ENCODE results near the gene SETD1A. TPM values are rescaled to one million over a fixed set of nuclear protein-coding genes. Genes with fewer than 3 reads are reported as not detected.

The SETD1A gene
- total RNA-seq, 1 donor from 2014 or later = 3.2 TPM

DNA sequence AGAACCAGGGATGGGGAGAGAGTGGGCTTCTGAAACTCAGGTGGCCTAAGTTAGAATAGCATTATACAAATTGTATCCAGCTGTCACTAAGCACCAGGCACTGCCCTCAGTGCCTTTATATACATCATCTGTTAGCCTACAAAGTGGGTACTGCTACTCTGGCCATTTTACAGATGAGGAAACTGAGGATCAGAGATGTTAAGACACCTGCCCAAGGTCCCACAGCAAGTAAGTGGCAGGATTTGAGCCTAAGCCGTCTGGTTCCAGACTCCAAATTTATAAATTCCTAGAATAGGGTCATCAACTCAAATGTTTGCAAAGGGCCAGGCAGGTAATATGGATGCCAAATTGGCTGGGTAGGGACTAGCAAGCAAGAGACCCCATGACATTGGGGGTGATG lies 6.4 kb upstream of the SETD1A start:
- Mint-ChIP-seq H3K36me3 (no peaks in the 10 kb centered on the region), H3K4me3 (peak overlapping the region; percentile 70), H3K27ac (no peak overlapping the region), H3K9me3 (no peaks in the 10 kb centered on the region), H3K27me3 (ENCODE audit: insufficient read depth, low read depth) (peaks cover 10% of the 10 kb centered on the region), H3K4me1 (peaks cover 30% of the 10 kb centered on the region)
- Histone ChIP-seq H3K9ac (no peak overlapping the region), H3K9me3 (ENCODE audit: low read depth) (no peaks in the 10 kb centered on the region), H2AFZ (replicated peaks) (no peak overlapping the region), H4K20me1 (ENCODE audit: low read depth) (peaks cover 11% of the 10 kb centered on the region), H3K4me2 (no peak overlapping the region), H3K79me2 (ENCODE audit: low read depth) (peaks cover 9% of the 10 kb centered on the region), H3K27me3 (no peaks in the 10 kb centered on the region), H3K4me3 (no peak overlapping the region), H3F3A (ENCODE audit: low read depth) (peaks cover 42% of the 10 kb centered on the region), H3K27ac (no peak overlapping the region), H3K4me1 (peaks cover 19% of the 10 kb centered on the region), H3K36me3 (no peaks in the 10 kb centered on the region)
- DNase-seq (ENCODE audit: low spot score) = no peak
- TF ChIP-seq EZH2 (IDR thresholded peaks at IDR 0.05) (no peak), EZH2phosphoT487 (IDR thresholded peaks at IDR 0.05) (no peak)
- TF ChIP-seq, protein P1, sequence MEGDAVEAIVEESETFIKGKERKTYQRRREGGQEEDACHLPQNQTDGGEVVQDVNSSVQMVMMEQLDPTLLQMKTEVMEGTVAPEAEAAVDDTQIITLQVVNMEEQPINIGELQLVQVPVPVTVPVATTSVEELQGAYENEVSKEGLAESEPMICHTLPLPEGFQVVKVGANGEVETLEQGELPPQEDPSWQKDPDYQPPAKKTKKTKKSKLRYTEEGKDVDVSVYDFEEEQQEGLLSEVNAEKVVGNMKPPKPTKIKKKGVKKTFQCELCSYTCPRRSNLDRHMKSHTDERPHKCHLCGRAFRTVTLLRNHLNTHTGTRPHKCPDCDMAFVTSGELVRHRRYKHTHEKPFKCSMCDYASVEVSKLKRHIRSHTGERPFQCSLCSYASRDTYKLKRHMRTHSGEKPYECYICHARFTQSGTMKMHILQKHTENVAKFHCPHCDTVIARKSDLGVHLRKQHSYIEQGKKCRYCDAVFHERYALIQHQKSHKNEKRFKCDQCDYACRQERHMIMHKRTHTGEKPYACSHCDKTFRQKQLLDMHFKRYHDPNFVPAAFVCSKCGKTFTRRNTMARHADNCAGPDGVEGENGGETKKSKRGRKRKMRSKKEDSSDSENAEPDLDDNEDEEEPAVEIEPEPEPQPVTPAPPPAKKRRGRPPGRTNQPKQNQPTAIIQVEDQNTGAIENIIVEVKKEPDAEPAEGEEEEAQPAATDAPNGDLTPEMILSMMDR (IDR thresholded peaks at IDR 0.05) = no peak

GRCh38 chr16:30951750-30952149 lies 5.8 kb upstream of the SETD1A start:
- H3F3A ChIP-seq (ENCODE audit: low read depth) = peaks cover 42% of the 10 kb centered on the region
- H3K79me2 ChIP-seq (ENCODE audit: low read depth) = peaks cover 9% of the 10 kb centered on the region
- H3K4me3 ChIP-seq = no peak overlapping the region
- H2AFZ ChIP-seq (replicated peaks) = no peak overlapping the region
- H4K20me1 ChIP-seq (ENCODE audit: low read depth) = peaks cover 11% of the 10 kb centered on the region
- Mint-ChIP-seq H3K4me1 (peaks cover 27% of the 10 kb centered on the region), H3K36me3 (no peaks in the 10 kb centered on the region), H3K27ac (peak overlapping the region; percentile 17), H3K9me3 (no peaks in the 10 kb centered on the region), H3K27me3 (ENCODE audit: insufficient read depth, low read depth) (peaks cover 7% of the 10 kb centered on the region), H3K4me3 (no peak overlapping the region)
- no peaks in the 10 kb centered on the region for H3K36me3 ChIP-seq
- TF ChIP-seq, protein P1 (IDR thresholded peaks at IDR 0.05) = no peak
- H3K9me3 ChIP-seq (ENCODE audit: low read depth) = no peaks in the 10 kb centered on the region
- H3K9ac ChIP-seq = no peak overlapping the region
- H3K27me3 ChIP-seq = no peaks in the 10 kb centered on the region
- no peak for DNase-seq (ENCODE audit: low spot score)
- H3K4me1 ChIP-seq = peaks cover 19% of the 10 kb centered on the region
- H3K27ac ChIP-seq = no peak overlapping the region
- H3K4me2 ChIP-seq = no peak overlapping the region

- Mint-ChIP-seq H3K27me3 (ENCODE audit: insufficient read depth, low read depth) (peaks cover 4% of the 10 kb centered on the region), H3K27ac (no peak overlapping the region), H3K4me3 (no peak overlapping the region), H3K9me3 (no peaks in the 10 kb centered on the region), H3K4me1 (peaks cover 20% of the 10 kb centered on the region), H3K36me3 (no peaks in the 10 kb centered on the region)
- Histone ChIP-seq H3F3A (ENCODE audit: low read depth) (peaks cover 44% of the 10 kb centered on the region), H3K27me3 (no peaks in the 10 kb centered on the region), H3K9ac (no peak overlapping the region), H3K79me2 (ENCODE audit: low read depth) (peaks cover 9% of the 10 kb centered on the region), H3K9me3 (ENCODE audit: low read depth) (no peaks in the 10 kb centered on the region), H2AFZ (replicated peaks) (no peak overlapping the region), H4K20me1 (ENCODE audit: low read depth) (peaks cover 11% of the 10 kb centered on the region), H3K4me1 (peaks cover 8% of the 10 kb centered on the region), H3K27ac (no peak overlapping the region), H3K36me3 (no peaks in the 10 kb centered on the region), H3K4me2 (no peak overlapping the region), H3K4me3 (no peak overlapping the region)
- no peak for TF ChIP-seq EZH2 (IDR thresholded peaks at IDR 0.05)
- TF ChIP-seq EZH2phosphoT487 (IDR thresholded peaks at IDR 0.05) = no peak
- TF ChIP-seq, protein P1 (IDR thresholded peaks at IDR 0.05) = no peak
- no peak for DNase-seq (ENCODE audit: low spot score)
Observed at GRCh38 chr16:30953111-30953510, 4.4 kb upstream of the SETD1A start.
